Measurements from ENCODE around the gene TAPT1. TPM values are rescaled to one million over a fixed set of nuclear protein-coding genes. Genes with fewer than 3 reads are reported as not detected.

The TAPT1 gene
- total and polyA plus RNA-seq, 2 donors (not counting 3 experiments of a cell fraction or from before 2014, with no cell fraction given) = 6.9 to 17.5 TPM

- CTCF ChIA-PET = no interaction called here
- intact Hi-C loops (cut with micrococcal nuclease) (loop anchor here (5.0 to 10.0 kb wide), 2 partner anchors 113 to 576 kb away; no protein-coding TSS in a partner anchor), dilution Hi-C loops (cut with MboI; ENCODE audit: extremely low pct_ligation_motif_present, low sequenced_read_pairs) (no loop called here)
- Histone ChIP-seq H4K20me1 (replicated peaks; ENCODE audit: control insufficient read depth, extremely low read depth, insufficient read depth, low read length) (no peaks in the 10 kb centered on the region), H3K79me2 (ENCODE audit: control insufficient read depth, insufficient read depth, low read length) (no peaks in the 10 kb centered on the region), H3K4me3 (replicated peaks in 1 of 3; ENCODE audit: insufficient read depth in 1 of 3, low read depth in 1 of 3, low read length in 3 of 3) (no peak overlapping the region), H3K9me3 (replicated peaks; ENCODE audit: control insufficient read depth, insufficient read depth, low read length) (no peaks in the 10 kb centered on the region), H2AFZ (ENCODE audit: low read depth, low read length) (no peak overlapping the region), H3K36me3 (ENCODE audit: control insufficient read depth in 2 of 2, extremely low read depth in 1 of 2, insufficient read depth in 2 of 2, low read length in 2 of 2) (no peaks in the 10 kb centered on the region), H3K9ac (replicated peaks; ENCODE audit: extremely low read depth, insufficient read depth, low read length) (no peak overlapping the region), H3K4me1 (ENCODE audit: control insufficient read depth, extremely low read depth, insufficient read depth, low read length) (peaks cover 11% of the 10 kb centered on the region), H3K27me3 (ENCODE audit: control insufficient read depth in 2 of 2, insufficient read depth in 2 of 2, low read length in 2 of 2) (no peaks in the 10 kb centered on the region), H3K9me1 (replicated peaks; ENCODE audit: control insufficient read depth, extremely low read depth, insufficient read depth, low read length) (no peaks in the 10 kb centered on the region), H3K4me2 (ENCODE audit: insufficient read depth, low read length) (peak overlapping the region; percentile 49), H3K27ac (ENCODE audit: insufficient read depth, low read depth, low read length) (peak overlapping the region; percentile 22)
- POLR2A ChIA-PET = no interaction called here
- no TSS peak for BruUV-seq (replicated peaks)
- TF ChIP-seq MYC (IDR thresholded peaks at IDR 0.05; ENCODE audit: low read depth, low read length) (no peak), FOS (IDR thresholded peaks at IDR 0.05; ENCODE audit: borderline replicate concordance, insufficient read depth, low read length) (no peak), EZH2 (IDR thresholded peaks at IDR 0.05; ENCODE audit: borderline replicate concordance, low read depth, low read length, severe bottlenecking) (no peak), POLR2AphosphoS5 (IDR thresholded peaks at IDR 0.05; ENCODE audit: insufficient read depth, low read depth, low read length) (no peak), MAX (IDR thresholded peaks at IDR 0.05; ENCODE audit: insufficient read depth, insufficient read length) (no peak), JUN (IDR thresholded peaks at IDR 0.05; ENCODE audit: borderline replicate concordance, insufficient read depth, insufficient read length, low read depth) (no peak), POLR2A (IDR thresholded peaks at IDR 0.05; ENCODE audit: low read depth, low read length) (no peak), GATA2 (IDR thresholded peaks at IDR 0.05; ENCODE audit: insufficient read depth, insufficient read length, low read depth, low read length) (no peak)
- no peak for DNase-seq (ENCODE audit: low read depth, low spot score)
- no peak for FAIRE-seq
Observed at GRCh38 chr4:16140231-16140878, 85.9 kb downstream of the TAPT1 start.
